ENCODE data around the gene SLC24A4.

The SLC24A4 gene, protein sequence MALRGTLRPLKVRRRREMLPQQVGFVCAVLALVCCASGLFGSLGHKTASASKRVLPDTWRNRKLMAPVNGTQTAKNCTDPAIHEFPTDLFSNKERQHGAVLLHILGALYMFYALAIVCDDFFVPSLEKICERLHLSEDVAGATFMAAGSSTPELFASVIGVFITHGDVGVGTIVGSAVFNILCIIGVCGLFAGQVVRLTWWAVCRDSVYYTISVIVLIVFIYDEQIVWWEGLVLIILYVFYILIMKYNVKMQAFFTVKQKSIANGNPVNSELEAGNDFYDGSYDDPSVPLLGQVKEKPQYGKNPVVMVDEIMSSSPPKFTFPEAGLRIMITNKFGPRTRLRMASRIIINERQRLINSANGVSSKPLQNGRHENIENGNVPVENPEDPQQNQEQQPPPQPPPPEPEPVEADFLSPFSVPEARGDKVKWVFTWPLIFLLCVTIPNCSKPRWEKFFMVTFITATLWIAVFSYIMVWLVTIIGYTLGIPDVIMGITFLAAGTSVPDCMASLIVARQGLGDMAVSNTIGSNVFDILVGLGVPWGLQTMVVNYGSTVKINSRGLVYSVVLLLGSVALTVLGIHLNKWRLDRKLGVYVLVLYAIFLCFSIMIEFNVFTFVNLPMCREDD

DNA sequence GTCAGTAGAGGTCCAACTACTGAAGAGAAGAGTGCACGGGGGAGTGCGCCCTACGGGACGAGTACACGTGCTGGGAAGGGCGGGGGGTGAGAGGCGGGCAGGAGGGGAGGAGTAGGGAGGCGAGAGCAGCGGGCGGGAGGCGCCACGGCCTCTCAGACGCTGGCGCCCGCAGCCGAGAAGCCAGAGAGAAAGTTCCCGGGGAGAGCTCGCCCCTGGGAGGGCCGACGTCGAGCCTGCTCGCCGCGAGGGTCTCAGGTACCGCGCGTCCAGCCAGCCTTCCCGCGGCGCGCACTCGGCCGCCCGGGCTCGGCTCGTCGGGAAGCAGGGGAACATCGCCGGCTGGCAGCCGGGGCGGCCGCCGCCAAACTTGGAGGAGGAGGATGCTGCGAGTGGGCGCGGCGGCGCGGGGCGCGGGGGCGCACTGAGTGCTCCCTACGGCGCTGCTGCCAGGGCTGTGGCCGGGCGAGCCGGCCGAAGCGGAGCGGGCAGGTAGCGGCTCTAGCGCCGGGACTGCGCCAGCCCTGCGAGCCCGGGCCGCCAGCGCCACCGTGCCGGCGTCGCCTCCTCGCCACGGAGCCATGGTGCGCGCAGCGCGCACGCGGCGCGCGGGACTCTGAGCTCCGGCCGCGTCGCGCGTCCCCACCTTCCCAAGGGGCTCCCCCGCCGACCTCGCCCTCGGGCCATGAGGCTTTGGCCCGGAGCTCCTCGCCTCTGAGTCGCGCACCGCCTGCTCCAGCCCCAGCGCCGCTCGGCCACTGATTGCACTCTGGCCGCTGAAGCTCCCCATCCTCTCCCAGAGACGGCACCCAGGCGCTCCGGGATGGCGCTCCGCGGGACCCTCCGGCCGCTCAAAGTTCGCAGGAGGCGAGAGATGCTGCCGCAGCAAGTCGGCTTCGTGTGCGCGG lies at the start of gene SLC24A4:
Gene SLC24A4, plus strand, starts transcription at position 155 of the 905 bp plus-strand sequence. Its CDS starts 666 bp downstream, at position 821.
- no peak for DNase-seq

DNA sequence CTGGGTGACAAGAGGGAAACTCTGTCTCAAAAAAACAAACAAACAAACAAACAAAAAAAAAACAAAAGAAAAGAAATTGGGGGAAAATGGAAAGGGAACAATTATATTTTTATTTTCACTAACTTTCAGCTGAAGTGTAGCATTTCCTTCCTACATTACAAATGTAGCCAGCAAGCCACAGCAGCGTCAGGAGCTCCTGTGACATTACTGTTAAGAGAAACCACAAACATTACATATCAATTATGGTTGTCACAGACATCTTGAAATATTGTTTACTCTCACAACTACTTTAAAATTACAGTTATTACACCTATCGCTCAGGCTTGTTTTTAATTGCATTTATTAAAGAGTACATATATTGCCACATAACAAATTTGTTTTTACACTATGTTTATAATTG lies 49.8 kb upstream of the SLC24A4 start:
- no peak for DNase-seq

DNA sequence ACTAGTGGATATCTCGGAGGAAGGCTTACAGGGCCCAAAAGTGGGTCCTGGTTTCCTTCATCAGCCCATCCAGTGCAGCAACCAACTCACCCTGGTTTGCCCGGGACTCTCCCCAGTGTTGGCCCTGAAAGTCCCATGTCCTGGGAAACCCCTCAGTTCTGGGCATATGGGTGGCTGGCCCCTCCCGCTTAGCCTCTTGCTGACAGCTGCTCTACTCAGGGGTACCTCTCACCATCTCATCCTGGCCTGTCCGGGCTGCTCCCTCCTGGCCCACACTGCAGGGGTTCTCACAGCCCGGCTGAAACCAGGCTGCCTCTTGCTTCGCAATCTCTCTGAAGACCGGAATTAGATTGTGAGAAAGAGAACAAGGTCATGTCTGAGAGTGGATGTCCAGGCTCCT lies 48.9 kb upstream of the SLC24A4 start:
- no peak for DNase-seq

DNA sequence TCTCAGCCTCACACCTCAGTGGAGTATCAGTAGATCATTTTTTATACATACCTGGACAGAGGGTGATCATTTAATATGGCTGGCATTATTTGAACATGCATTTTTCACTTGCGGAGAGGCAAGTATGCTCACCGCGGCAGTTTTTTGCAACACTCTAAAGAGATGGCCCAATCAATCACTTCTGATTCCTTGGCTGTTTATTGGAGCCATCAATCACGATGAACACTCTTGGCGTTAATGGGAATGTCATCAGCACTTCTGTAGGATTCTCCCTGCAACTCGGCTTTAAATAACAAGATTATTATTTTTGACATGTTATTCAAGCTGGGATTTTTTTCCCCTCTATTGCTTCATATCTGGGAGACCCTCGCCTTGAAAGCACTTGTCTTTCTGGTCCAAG lies 46.9 kb upstream of the SLC24A4 start:
- DNase-seq = no peak

DNA sequence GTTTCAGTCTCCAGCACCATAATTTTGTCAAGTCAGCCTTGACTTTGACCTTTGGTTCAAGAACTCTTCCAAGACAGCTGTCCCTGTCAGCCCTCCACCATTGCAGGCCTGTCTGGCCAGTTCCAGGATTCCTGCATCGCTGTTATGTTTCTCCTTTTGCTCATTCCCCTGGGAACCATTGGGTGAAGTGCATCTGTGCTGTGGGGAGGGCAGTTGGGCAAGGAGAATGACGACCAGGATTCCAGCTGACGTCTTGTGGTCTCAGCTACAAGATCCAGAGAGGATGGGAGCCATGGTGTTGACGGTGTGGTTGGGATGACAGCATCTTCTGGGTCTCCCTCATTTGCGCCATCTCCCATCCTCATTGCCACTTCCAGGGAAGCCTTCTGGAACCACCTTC lies 45.9 kb upstream of the SLC24A4 start:
- DNase-seq = no peak

DNA sequence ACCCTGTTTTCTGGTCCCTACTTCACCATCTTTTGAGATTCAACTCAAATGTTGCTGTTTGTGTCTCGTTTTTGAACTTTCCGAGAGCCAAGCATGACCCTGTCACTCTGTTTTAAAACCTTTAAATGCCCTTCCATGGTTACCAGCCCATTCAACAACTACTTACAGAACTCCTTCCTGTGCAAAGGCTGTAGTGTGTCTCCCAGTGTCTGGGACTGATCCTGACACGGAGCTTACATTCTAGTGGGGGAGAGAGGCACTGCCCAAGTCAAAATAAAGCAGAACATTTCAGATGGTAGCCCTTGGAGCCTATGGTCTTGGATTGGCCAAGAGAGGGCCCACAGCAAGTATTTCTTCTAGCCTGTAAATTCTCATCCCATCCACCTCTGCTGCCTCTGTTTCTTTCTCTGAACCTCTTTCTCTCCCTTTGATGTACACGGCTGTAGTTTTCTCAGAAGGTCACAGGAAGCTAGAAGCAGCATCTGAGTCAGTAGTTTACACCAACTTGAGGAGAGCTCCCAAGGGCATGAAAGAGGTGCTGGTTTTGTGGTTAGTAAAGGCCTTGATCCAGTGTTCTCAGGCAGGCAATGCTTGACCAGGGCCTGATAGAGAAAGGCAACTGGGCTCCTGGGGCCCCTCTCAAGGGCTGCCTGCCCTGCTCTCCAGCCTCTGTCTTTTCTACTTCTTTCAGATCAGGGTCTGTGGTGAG lies 42.3 kb upstream of the SLC24A4 start:
- DNase-seq = no peak

DNA sequence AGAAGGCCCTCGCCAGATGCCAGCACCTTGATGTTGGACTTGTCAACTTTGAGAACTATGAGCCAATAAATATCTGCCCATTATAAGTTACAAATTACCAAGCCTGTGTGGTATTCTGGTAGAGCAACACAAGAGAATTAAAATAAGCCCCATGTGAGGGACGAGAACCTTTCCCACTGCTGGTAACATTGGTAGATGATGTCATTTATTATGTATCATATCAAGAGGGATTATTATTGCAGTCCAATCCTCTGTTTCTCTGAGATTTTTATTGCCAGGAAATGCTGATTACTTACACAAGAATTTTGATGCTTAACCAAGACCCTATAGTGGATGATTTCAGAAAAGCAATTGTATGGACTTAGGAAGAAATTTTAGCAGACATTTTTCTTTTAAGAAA lies 40.3 kb upstream of the SLC24A4 start:
- no peak for DNase-seq

DNA sequence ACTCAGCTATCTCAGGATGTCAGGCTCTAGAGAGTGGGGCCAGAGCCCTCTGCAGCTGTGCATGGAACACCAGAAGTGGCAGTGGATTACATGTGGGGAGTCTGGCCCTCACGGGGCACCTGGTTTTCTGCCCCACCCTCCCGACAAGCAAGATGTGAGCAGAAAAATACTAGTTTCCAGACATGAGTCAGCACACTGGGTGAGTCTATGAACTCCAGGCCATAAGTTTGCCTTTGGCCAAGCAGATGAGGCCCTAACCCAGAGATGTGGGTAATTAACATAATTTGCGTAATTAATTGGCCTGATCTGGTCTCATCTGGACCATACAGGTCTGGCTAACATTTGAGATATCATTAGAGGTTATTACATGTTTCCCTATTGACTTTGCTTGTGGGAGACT lies 37.7 kb upstream of the SLC24A4 start:
- DNase-seq = no peak

DNA sequence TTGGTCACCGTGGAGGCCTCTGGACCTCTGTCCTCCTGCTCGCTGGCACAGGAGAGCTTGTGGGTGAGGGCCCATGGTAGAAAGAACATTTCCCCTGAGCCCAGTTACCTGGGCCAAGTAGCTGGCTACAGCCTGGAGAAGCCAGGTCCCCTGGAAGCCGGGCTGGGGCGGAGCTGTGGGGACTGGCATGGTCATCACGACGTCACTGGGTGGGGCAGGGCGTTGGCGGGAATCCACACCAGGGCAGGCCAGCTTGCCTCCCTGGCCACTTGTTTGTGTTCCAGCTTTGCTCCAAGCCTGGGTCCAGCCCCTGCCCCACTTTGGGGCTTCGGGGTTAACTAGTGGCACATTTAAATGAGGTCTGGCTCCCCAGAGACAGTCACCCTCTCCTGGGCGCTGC lies 35.0 kb upstream of the SLC24A4 start:
- no peak for DNase-seq

DNA sequence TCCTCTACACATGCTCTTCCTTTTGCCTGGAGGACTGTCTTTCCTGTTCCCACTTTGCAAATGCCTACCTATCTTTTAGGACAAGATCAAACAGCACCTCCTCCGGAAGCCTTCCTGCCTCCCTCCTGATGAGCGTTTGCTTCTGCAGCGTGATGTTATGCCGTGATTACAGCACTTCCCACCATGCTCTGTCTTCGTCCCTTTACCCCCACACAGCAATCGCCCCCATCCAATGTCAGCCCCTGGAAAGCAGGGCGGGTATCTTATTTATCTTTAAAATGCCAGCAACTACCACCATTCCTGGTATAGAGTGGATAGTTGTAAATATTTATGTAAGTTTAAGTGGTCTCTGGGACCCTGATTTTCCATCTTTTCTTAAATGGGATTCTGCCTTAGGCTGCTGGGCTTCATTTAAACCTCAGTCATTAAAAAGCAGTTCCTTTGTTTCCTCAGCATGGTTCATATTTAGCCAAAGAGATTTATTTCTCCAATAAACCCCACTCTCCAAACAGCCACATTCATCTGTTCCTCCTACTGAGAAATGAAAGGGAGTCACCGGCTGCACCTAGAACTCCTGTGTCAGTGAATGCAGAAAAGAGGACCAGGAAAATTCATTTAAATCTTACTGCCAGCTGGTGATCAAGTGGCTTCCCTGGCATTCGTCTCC lies 33.8 kb upstream of the SLC24A4 start:
- no peak for DNase-seq

DNA sequence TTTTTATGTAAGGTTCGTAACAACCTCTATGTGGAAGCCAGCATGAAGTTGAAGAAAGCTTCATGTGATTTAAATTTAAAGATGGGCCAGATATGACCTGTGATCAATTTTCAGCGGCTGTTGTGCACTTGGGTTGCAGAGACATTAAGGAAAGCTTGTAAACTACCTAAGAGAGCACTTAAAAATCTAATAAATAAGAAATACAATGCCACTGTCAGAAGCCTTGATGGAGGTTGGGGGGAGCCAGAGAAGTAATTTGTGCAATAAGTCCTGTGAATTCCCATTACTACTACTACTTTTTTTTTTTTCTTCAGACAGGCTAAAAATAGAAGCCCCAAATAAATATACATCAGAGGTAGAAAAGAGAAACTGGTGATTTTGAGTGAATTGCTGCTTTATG lies 30.3 kb upstream of the SLC24A4 start:
- DNase-seq = no peak

DNA sequence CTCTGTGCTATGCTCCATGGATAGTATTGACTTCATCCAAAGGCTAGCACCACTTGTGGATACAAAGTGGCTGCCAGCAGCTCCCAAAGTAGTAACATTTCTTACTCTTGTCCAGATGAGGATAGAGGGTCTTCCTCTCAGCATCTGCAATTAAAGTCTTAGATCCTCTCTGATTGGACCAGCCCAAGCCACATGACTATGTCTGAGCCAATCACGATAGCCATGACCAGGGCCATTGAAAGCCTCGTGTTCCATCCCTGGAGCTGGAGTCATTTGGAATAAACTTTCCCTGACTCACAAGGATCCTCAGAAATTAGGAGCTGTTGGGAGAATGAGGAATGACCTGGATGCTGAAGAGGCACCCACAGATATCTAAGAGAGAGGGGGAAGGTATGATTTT lies 28.5 kb upstream of the SLC24A4 start:
- no peak for DNase-seq

DNA sequence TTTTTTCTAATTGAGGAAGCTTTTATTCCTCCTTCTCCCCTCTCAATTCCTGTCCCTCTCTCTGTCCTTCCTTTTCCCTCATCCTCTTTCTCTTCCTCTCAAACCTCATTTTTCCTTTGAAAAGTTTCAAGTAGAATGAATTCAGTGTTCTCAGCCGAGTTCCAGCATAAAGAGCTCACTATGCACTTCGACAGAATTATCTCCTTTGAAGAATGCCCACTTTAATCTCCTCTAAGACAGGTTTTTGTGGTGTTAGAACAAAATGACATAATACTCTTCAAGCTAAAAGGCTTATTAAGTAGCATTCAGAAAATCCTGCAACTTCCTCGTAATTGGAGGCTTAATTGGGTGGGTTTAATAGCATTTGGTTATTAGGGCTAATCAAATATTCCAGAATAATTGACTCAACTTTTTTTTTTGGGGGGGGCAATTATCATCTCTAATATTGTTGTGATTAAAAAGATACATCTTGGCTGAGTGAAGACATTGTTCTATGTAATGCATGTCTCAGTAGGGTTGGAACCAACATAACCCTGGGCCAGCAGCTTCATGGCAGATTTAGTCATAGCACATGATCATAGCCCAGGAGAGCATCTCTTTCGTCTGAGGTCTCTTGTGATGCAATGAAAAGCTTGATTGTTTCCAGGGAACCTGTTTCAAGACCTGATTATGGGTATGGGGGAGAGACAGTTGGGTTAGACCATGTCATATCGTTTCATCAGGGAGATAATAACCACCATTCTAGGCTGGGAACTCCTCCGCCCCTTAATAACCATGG lies 25.0 kb upstream of the SLC24A4 start:
- no peak for DNase-seq

DNA sequence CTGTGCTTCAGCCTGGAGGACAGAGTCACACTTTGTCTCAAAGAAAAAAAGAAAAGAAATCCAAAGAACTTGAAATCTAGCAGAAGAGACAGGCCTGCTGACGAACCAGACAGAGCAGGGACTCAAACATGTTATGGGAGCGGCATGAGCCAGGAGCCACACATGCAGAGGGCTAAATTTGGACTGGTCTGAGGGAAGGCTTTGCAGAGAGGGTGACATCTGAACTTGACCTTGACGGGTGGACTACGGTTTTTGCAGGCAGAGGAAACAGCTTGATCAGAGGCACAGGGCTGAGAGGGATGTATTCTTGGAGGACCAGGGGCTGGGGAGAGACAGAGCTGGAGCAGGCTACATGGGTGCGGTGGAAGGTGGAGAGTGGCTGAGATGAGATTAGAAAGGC lies 20.5 kb upstream of the SLC24A4 start:
- no peak for DNase-seq

DNA sequence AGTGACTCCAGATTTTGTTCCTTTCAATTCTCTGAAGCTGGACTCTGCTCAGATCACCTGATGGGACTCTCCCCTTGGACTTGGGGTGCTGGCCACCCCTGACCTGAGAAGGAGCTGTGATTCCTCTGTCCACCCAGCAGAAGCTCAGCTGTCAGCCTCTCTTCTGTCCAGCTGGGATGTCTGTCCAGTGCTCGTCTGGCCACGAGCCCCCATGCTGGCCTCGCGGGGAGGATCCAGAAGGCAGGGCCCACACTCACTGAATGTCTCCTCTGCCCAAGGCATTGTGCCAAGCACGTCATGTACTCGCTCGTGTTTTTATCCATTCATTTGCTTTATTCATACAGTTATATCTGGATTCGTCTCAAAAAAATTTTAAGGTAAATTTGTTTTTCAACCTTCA lies 14.2 kb upstream of the SLC24A4 start:
- DNase-seq = no peak

DNA sequence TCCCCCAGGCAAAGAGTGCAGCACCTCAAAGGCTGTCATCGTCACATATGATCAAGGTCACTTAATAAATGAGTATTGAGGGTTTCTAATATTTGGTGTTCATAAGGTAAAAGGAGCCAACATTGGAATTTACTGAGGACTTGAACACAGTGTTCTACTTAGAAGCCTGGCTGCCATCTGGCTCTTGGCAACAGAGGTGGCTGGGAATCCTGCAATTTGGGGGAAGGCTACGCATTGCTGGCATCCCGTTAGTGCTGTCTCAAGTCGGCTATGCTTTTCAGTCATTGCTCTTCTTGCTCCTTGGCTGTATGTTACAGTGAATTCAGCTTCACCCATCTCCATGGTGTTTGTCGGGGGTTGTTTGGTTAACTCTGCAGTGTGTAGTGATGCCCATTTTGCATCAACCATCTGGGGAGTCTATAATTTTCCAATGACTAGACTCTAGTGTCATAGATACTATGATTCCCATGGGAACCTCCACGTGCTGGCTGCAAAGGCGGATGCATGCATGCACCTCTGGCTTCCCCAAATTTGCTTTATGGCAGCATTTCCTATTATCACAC lies 12.9 kb upstream of the SLC24A4 start:
- DNase-seq = no peak

DNA sequence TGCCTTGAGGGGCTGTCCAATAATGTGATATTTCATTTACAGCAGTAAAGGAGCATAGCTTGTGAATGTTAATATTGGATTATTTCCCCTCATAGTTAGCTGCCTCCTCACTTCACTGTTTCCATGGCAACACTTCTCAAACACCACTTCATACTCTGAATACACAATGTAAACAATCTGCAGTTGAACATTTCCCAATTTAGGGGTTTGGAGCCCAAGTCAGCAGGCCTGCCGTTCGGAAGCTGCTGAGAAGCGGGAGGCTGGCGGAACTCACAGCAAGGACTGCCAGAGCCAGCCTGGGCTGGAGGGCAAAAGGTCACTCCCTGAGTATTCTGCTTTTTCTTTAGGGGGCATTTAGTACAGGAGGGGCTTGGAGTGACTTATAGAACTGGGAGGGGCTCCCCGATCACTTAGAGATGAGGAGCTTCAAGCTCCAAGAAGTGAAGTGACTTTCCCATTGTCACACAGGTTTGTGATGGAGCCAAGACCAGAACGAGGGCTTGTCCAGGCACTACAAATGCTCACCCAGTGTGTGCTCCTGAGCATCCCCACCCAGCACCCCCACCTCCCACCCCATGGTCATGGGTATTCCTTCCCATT lies 12.1 kb upstream of the SLC24A4 start:
- no peak for DNase-seq

DNA sequence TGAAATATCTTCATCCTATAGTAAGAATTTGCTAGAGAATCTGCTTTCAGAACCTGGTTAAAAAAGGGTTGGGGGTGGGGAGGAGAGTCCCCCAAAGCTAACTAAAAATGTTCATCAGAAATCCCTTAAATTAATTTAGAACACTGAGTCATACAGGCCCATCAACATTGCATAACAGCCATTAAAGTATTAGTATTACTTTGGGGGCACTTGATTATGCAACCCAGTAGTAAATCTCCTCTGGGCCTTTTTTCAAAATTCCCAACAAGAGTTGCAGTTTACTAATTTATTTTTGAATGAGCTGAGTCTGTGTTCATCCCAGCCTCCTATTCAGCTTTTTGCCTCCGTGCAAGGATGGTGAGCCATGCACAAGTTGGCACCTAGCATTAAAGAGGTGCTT lies 8.8 kb upstream of the SLC24A4 start:
- no peak for DNase-seq

DNA sequence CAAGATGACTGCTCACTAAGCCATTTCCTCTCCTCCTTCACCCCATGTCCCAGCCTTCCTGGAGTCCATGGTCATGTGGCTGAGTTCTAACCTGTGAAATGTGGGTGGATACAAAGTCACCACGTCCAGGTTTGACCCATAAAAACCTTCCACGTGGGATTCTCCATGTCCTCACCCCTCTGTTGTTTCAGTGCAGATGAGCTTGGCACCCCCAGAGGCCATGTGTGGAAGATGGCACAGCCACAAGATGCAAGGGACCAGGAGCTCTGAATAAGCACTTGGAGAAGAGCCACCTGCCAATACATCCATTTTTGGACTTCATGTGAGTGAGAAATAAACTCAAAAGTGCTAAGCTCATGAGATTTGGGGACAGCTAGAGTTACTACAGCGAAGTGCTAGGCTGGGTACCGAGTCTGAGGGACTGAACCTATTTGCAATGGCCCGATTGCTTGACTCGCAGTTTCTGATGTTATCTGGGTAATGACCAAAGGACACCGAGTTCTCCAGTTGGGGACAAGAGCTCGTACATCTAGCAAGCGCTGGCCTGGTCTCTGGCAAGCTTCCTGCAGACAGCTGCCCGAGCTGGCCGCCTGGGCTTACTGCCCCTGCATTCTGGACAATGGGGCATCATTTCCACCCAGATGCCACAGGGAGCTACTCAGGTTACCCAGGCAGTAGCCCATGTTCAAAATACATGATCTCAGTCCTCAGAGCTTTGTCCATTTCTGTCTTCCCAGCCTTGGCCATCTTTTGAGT lies 7.7 kb upstream of the SLC24A4 start:
- DNase-seq = no peak

DNA sequence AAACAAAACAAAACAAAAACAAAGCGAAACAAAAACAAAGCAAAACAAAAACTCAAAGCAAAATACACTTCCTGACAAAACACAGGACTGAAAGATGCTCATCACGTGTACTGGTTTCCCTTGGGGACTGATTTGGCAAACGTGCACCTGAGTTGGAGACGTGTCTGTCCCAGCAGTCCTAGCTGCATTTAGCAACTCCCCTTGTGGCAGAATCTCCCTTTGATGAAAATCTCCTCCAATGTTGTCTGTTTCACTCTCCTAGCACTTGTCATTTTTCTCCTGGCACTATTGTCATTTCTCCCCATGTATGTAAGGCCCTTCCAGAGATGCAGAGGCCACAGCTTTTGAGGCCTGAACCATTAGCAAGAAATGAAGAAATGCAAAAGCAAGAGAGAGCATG lies 6.8 kb upstream of the SLC24A4 start:
- no peak for DNase-seq

Measured in NCI-H1930 (cell line).